Stimulated activated CD4-positive, alpha-beta T cell treated with anti-CD3 and anti-CD28 coated beads, Interleukin-15, amount 100 ng/mL, for 24 hours (primary cell): ENCODE measurements around the gene SDHAF4.
"Not testable (repeated sequence)": the region's sequence is repeated elsewhere in the genome, so short reads cannot be mapped to it uniquely, and the experiment has no call there.

ENCODE experiments used
- DNase-seq: peaks from one replicate; pipeline ENCODE4 v3.0.0-alpha.2; 2020

SDHAF4 gene

DNA sequence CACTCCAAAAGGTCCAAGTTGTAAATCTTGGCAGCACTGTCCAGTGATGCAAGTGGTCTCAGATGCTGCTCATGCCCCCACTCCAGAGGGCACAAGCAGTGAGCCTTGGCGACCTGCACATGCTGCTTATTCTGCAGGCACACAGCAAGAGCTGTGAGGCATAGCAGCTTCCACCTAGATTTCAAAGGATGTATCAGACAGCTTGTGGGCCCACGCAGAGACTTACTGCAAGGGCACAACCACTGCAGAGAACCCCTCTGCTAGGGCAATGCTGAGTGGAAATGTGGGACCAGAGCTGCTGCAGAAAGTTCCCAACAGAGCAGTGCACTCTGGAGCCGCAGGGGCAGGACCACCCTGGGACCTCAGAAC is 26.4 kb downstream of the SDHAF4 start:
- no peak for DNase-seq

DNA sequence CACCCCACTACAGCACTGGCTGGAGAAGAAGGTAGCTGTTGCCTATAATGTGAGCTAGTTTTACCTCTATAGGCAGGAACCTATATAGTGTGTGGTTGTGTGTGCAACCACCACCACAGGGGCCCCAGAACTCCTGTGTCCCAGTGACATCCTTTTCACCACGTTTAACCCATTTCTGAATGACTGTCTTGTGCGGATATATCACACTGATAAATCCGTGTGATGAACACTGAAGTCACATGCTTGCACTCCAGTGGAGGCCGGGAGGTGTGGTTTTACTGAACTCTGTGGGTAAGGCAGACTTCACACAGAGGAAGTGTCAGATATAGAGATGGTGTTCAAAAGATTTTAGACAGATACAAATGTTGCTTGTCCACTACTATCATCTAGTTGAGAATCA is 32.5 kb downstream of the SDHAF4 start:
- peak; percentile 7 for DNase-seq

DNA sequence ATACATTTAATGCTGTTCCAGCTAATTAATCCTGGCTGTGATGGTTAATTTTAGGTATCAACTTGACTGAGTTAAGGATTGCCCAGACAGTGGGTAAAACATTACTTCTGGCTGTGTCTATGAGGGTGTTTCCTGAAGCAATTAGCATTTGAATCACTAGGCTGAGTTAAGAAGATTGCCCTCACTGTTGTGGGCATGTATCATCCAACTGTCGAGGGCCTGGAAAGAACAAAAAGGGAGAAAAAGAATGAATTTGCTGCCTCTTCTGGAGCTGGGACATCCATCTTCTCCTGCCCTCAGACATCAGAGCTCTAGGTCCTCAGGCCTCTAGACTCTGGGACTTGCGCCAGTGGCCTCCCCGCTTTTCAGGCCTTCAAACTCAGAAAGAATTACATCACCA is 34.3 kb downstream of the SDHAF4 start:
- no peak for DNase-seq

DNA sequence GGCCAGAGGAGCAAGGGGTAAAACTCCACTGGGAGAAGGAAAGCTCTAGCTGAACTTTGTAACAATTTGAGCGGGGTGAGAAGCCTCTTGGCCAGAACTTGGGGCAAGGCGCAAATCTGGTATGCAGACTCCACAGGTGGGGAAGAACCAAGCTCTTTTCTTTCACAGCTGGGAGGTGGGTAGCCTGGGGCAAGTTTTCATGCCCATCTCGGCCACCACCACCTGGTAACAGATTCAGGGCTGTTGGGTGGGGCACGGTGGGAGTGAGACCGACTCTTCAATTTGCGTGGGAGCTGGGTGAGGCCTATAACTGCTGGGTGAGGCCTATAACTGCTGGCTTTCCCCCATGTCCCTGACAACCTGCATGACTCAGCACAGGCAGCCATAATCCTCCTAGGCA is 37.5 kb downstream of the SDHAF4 start:
- no peak for DNase-seq

DNA sequence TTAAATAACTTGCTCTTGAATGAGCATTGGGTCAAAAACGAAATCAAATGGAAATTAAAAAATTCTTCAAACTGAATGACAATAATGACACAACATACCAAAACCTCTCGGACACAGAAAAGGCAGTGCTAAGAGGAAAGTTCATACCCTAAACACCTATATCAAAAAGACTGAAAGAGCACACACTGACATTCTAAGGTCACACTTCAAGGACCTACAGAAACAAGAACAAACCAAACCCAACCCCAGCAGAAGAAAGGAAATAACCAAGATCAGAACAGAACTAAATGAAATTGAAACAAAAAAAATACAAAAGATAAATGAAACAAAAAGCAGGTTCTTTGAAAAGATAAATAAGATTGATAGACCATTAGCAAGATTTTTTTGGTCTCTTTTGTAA is 40.6 kb downstream of the SDHAF4 start:
- DNase-seq: not testable (repeated sequence)

DNA sequence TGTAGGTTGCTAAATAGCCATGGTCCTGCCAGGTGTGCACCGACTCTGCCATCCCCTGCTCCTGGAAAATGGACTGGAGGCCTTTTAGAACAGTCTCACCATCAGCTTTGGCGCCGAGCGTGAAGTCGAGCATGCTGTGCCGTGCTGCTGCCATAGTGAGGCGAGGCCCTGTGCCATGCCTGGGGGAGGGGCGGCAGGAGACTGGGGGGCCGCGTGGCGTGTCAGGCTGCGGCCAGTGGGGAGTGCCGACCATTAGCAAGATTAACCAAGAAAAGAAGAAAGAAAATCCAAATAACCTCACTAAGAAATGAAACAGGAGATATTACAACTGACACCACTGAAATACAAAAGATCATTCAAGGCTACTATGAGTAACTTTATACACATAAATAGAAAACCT is 42.5 kb downstream of the SDHAF4 start:
- DNase-seq: not testable (repeated sequence)

DNA sequence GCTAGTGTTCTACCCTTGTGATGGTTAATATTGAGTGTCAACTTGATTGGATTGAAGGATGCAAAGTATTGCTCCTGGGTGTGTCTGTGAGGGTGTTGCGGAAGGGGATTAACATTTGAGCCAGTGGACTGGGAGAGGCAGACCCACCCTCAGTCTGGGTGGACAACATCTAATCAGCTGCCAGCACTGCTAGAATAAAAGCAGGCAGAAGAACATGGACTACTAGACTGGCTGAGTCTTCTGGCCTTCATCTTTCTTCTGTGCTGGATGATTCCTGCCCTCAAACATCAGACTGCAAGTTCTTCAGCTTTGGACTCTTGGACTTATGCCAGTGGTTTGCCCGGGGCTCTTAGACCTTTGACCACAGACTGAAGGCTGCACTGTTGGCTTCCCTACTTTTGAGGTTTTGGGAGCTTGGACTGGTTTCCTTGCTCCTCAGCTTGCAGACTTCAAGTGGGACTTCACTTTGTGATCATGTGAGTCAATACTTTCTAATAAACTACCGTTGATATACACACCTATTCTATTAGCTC is 50.1 kb downstream of the SDHAF4 start:
- DNase-seq: no peak

DNA sequence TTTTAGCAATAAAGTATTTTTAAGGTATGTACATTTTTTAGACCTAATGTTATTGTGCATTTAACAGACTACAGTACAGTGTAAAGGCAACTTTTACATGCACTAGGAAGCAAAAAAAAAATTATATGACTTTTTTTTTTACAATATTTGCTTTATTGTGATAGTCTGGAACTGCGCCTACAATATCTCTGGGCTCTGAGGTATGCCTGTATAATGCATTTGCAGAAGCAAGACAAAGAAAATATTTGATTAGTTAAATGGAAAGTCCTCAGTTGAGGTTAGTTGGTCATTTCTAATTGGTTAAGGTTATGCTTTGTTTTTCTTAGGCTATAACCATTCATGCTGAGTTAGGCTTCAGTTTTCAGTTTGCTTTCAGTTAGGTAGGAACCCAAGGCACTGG is 54.0 kb downstream of the SDHAF4 start:
- no peak for DNase-seq

DNA sequence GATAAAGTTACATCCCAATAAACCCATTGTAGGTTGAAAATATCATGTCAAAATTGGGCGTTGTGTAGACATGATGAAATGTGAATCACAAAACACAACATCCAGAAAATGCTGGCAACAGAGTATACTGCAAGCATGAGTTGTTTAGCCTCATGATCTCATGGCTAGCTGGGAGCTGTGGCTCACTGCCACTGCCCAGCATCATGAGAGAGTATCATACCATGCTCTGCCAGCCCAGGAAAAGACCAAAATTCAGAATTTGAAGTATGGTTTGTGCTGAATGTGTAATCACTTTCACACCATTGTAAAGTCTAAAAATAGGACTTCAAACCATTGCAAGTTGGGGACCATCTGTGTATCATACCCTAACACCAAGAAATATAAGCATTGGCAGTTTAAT is 55.7 kb downstream of the SDHAF4 start:
- DNase-seq: no peak

DNA sequence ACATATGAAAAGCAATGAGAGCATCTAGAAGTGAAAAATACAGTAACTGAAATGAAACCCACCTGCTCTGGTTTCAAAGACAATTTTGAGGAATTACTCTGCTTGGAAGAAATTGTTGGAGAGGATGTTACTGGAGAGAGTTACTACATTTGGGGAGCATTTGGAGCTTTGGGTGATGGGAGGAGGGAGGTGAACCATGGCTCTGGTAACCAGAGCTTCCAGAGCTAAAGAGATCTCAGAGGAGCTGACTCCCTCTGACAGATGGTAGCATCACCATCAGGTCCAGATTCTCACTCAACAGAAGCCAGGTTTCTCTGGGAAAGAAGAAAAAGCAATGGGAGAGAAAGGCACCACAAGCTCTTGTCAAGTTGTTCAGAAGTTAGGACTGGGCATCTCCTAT is 58.7 kb downstream of the SDHAF4 start:
- DNase-seq: no peak

DNA sequence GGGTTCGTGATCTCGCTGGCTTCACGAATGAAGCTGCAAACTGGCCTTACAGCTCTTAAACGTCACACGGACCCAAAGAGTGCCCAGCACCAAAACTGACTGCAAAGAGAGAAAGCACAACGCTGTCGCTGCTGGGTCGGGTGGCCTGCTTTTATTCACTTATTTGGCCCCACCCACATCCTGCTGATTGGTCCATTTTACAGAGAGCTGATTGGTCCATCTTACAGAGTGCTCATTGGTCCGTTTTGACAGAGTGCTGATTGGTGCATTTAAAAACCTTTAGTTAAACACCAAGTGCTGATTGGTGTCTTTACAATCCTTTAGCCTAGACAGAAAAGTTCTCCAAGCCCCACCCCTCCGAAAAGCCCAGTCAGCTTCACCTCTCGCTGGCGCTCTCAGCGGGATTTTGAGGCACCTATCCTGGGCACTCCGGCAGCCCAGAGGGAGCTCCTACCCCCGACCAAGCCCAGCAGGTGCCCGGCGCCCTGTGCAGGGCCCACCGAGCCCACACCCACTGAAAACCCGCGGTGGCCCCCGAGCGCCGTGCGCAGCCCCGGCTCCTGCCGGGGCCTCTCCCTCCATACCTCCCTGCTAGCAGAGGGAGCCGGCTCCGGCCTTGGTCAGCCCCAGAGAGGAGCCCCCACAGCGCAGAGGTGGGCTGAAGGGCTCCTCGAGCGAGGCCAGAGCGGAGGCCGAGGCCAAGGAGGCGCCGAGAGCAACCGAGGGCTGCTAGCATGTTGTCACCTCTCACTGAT is 60.9 kb downstream of the SDHAF4 start:
- DNase-seq: no peak

DNA sequence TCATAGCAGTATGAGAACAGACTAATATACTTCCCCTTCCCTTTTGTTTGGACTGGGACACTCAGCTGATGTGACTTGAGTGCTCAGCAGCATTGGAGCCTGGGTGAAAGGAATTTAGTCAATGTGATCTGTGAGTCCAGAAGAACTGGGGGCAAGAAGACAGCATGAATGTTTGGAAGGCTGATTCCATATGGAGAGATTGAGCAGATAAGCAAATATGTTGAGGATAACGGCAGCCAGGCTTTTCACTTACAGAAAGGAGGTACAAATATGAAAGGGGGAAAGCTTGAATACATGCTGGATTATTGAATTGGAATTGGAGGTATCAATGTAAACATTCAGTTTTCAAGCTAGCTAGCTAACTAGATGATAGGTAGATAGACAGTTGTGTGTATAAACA is 63.2 kb downstream of the SDHAF4 start:
- no peak for DNase-seq

DNA sequence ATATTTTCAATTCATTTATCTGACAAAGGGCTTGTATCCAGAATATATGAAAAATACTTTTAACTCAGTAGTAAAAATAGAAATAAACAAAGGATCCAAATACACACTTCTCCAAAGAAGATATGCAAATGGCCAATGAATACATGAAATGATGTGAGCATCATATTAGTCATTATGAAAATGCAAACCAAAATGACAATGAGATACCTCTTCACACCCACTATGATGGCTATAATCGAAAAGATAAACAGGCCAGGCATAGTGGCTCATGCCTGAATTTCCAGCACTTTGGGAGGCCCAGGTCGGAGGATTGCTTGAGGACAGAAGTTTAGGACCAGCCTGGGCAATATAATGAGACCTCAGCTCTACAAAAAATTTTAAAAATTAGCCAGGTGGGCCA is 67.1 kb downstream of the SDHAF4 start:
- no peak for DNase-seq

DNA sequence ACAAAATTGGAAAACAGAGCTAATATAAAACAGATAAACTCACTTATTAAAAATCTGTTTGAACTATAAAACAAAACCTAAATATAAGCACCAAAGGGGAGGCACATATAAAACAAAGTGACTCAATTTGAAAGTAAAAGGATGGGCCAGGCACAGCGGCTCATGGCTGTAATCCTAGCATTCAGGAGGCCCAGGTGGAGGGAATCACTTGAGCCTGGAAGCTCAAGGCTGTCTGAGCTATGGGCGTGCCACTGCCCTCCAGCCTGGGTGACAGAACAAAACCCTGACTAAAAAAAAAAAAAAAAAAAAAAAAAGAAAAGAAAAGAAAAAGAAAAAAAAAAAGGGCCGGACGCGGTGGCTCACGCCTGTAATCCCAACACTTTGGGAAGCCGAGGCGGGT is 69.9 kb downstream of the SDHAF4 start:
- no peak for DNase-seq

DNA sequence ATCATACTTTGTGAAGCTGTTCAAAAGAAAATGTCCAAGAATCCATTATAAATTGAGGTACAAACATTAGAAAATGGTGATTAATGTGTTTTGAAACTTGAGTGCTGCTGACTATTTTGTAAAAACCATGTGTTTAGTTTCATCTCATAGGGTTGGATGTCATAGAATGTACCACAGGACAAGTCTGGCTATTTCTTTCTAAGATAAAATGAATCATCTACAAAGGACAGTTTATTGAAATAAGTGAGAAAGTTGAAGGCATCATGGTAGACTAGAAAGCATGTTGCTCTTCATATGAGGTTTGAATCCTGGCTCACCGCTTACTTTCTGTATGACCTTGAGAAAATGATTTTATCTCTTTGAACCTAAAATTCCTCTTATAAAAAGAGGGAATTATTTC is 71.7 kb downstream of the SDHAF4 start:
- no peak for DNase-seq
